GM18511 (cell line): Measurements from ENCODE around the gene C16orf86.
"Not testable (repeated sequence)": the region's sequence is repeated elsewhere in the genome, so short reads cannot be mapped to it uniquely, and the experiment has no call there.

Experiments
- ATAC-seq: cut with Tn5 transposase; IDR thresholded peaks from one replicate; pipeline ENCODE4 v1.9.1; 2021; ENCODE audit warnings: mild to moderate bottlenecking, moderate library complexity; ENCODE audit not compliant: unreplicated experiment

Gene C16orf86

GRCh38 chr16:67685388-67686112 is 18.9 kb downstream of the C16orf86 start:
- ATAC-seq, result peak; percentile 55

DNA sequence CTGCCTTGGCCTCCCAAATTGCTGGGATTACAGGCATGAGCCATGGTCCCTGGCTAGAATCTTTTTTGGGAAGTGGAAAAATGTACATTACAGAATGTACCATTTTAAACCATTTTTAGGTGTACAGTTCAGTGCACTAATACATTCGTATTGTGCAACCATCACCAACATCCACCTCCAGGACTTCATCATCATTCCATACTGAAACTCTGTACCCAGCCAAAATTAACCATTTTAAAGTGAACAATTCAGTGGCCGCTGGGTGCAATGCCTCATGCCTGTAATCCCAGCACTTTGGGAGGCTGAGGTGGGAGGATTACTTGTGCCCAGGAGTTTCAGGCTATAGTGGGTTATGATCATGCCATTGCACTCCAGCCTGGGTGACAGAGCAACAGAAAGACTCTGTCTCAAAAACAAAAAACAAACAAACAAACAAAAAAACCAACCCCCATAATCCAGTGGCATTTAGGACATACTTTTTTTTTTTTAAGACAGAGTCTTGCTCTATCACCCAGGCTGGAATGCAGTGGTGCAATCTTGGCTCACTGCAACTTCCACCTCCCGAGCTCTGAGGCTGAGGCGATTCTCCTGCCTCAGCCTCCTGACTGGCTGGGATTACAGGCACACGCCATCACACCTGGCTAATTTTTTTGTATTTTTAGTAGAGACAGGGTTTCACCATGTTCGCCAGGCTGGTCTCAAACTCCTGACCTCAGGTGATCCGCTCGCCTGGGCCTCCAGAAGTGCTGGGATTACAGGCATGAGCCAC is 27.1 kb downstream of the C16orf86 start:
- not testable (repeated sequence) for ATAC-seq

DNA sequence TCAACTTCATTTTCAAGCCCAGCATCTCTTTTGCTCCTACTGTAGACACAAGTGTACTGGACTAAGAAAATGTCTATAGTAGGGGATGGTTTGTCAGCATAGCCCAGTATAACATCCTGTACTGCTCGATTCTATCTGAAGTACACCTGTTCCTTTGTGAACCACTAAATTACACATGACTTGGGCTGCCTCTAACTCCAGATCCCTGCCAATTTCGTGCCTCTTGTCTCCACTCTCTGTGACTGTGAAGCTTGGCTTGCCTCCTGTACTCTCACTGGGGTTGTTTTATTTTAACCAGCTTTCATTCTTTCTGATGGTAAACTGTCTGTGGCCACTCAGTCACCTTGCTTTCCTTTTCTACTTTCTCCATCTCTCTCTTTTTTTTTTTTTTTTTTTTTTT is 28.0 kb downstream of the C16orf86 start:
- ATAC-seq, result no peak

- ATAC-seq, result no peak
Measured at GRCh38 chr16:67697422-67698185, 31.0 kb downstream of the C16orf86 start.

- ATAC-seq, result no peak
Measured at GRCh38 chr16:67699265-67699664, 32.7 kb downstream of the C16orf86 start.

GRCh38 chr16:67701420-67701819 is 34.8 kb downstream of the C16orf86 start:
- ATAC-seq, result no peak

- no peak for ATAC-seq
Measured at GRCh38 chr16:67702130-67702529, 35.5 kb downstream of the C16orf86 start.

DNA sequence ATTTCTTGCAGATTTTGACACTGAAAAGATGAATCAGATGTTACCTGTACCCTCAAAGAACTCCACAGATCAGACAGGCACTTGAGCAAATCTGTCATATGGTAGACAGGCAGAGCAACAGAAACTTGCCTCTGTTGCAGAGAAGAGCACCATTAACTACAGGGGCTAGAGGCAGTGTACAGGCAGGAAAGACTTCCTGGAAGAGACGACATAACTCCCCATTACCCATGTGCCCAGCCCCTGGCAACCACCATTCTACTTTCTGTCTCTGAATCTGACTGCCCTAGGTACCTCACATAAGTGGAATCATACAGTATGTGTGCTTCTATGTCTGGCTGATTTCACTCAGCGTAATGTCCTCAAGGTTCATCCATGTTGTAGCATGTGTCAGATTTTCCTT is 37.0 kb downstream of the C16orf86 start:
- ATAC-seq, result no peak

DNA sequence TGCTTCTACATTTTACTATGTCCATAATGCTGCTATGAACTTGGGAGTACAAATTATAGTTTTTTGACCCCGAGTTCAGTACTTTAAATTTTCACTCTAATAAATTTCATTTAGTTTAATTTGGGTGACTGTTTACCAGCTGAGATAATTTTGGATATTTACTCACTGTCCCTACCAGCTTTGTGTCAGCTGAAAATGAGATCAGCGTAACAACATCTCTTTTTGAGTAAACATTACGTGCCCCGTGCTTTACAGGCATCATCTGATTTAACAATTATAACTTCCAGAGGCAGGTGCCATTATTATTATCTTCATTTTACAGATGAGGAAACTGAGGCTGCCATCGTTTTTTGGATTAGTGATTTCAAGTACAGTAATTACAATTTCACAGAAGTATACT is 37.5 kb downstream of the C16orf86 start:
- ATAC-seq, result no peak

GRCh38 chr16:67707210-67707609 is 40.6 kb downstream of the C16orf86 start:
- no peak for ATAC-seq

DNA sequence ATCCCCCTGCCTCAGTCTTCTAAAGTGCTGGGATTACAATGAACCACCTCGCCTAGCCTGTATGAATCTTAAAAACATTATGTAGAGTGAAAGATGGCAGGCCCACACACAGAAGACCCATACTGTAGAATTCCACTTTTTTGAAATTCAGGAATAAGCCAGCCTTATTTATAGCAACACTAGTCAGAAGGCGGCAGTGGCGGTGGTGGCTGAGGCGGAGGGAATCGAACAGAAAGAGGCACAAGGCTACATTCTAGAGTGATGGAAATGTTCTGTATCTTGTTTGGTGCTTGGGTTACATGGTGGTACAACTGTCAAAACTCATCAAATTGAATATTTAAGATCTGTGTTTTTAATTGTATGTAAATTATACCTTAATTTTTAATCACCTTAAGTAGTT is 41.2 kb downstream of the C16orf86 start:
- no peak for ATAC-seq

DNA sequence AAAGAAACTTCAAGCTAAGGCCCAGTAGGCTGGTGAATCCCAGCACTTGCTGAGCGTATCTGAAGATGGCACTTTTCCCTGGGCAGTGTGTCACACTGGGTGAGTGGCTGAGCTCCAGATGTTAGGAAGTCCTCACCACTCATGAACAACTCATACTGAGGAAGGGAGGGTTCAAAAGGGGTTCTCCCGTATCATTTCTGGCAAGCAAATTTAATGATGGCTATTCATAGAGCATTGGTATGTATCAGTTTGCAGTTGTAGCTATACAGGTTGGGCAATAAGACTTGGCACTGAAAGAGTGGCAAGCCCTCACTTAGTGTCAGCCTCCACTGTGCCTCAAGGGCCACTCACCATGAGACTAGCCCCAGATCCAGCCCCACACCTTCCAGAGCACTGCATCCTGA is 41.8 kb downstream of the C16orf86 start:
- no peak for ATAC-seq

DNA sequence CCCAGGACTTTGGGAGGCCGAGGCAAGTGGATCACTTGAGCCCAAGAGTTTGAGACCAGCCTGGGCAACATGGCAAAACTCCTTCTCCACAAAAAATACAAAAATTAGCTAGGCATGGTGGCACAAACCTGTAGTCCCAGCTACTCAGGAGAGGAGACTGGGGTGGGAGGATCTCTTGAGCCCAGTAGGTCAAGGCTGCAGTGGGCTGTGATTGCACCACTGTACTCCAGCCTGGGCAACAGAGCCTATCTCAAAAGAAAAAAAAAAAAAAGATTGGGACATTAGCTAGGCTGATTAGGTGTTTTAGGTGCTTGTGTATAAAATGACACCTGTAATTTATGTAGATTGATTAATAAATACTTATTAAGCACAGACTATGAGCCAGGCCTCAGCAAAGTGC is 42.4 kb downstream of the C16orf86 start:
- ATAC-seq, result no peak

- ATAC-seq, result no peak
Measured at GRCh38 chr16:67710607-67711006, 44.0 kb downstream of the C16orf86 start.

DNA sequence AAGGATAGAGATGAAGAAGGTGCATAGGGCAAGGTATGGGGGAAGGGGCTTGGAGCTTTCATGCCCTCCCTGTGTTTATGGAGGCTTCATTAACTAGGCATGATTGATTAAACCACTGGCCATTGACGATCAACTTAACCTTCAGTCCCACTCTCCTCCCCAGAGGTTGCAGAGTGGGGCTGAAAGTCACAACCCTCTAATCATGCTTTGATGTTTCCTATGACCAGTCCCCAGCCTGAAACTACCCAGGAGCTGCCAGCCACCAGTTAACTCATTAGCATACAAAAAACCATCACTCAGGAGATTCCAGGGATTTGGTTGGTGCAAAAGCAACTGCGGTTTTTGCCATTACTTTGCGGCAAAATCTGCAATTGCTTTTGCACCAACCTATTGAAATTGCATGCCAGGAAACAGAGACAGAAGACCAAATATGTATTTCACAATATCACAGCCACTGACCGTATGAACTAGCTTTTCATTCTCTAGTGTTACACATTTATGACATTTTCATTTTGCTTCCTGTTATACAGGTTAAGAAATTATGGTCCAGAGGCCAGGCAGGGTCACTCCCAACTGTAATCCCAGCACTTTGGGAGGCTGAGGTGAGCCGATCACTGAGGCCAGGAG is 47.1 kb downstream of the C16orf86 start:
- no peak for ATAC-seq

- no peak for ATAC-seq
Measured at GRCh38 chr16:67714522-67714921, 47.9 kb downstream of the C16orf86 start.

DNA sequence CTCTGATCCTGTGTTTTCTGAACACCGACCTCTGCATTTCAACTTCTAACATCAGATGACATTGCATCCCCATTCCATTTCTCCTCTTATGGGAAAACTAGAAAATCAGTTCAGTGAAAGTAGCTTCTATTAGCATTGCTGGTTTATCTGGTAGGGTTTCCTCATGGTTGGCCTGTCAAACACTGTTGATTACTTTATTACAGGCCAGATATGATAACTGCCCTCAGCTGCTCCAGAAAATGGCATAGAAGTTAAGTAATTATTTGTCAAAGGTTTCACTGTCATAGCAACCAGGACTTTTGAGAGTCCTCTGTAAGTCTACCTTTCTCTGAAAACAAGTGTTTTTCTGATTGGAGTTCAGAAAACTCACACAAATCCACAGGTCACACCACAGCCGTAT is 49.5 kb downstream of the C16orf86 start:
- ATAC-seq, result no peak
